CD4-positive, alpha-beta T cell treated with Interleukin-10 for 1 hour (primary cell): Measurements from ENCODE around the gene FGB.
"Not testable (repeated sequence)": the region's sequence is repeated elsewhere in the genome, so short reads cannot be mapped to it uniquely, and the experiment has no call there.

Experiments used
- DNase-seq: peaks from one replicate; pipeline ENCODE4 v3.0.0-alpha.2; 2020

FGB gene

DNA sequence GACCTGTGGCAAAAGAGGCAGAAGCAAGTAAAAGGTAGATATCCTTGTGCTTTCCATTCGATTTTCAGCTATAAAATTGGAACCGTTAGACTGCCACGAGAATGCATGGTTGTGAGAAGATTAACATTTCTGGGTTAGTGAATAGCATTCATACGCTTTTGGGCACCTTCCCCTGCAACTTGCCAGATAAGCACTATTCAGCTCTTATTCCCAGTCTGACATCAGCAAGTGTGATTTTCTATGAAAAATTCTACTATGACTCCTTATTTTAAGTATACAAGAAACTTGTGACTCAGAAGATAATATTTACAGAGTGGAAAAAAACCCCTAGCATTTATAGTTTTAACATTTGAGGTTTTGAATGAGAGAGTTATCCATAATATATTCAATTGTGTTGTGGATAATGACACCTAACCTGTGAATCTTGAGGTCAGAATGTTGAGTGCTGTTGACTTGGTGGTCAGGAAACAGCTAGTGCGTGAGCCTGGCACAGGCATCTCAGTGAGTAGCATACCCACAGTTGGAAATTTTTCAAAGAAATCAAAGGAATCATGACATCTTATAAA, 3.9 kb downstream of the FGB start:
- DNase-seq, result no peak

DNA sequence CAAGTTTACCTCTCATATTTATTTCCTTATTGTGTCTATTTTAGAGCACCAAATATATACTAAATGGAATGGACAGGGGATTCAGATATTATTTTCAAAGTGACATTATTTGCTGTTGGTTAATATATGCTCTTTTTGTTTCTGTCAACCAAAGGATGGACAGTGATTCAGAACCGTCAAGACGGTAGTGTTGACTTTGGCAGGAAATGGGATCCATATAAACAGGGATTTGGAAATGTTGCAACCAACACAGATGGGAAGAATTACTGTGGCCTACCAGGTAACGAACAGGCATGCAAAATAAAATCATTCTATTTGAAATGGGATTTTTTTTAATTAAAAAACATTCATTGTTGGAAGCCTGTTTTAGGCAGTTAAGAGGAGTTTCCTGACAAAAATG, 6.2 kb downstream of the FGB start:
- no peak for DNase-seq

DNA sequence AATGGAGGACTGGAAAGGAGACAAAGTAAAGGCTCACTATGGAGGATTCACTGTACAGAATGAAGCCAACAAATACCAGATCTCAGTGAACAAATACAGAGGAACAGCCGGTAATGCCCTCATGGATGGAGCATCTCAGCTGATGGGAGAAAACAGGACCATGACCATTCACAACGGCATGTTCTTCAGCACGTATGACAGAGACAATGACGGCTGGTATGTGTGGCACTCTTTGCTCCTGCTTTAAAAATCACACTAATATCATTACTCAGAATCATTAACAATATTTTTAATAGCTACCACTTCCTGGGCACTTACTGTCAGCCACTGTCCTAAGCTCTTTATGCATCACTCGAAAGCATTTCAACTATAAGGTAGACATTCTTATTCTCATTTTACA, 6.8 kb downstream of the FGB start:
- no peak for DNase-seq

DNA sequence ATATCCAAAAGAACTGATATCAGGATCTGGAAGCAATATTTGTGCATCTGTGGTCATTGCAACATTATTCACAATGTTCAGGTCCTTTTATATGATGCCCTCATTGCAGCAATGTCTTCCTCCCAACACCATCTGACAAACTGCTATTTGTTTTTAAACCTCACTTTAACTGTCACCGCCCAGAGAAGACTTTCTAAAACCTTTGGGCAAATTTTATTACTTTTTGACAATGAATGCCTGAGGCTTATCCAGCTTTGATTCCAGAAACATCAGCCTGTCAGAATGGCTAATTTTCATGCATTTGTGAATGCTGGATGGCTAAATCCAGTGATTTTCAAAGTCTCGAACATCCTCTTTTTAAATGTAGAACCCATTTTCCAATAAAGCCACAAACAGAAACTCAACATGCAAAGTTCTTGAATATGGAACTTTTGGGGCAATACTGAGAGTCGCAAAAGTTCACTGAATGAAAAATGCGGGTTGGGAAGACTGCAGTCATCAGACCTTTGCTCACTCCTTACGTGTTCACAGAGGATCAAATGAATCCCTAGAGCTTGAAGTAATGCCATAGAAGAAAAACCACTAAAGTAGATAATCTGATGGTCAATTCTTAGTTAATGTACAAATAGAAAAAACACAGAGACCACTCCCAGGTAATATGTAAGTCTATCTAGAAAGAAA, 10.5 kb downstream of the FGB start:
- no peak for DNase-seq

DNA sequence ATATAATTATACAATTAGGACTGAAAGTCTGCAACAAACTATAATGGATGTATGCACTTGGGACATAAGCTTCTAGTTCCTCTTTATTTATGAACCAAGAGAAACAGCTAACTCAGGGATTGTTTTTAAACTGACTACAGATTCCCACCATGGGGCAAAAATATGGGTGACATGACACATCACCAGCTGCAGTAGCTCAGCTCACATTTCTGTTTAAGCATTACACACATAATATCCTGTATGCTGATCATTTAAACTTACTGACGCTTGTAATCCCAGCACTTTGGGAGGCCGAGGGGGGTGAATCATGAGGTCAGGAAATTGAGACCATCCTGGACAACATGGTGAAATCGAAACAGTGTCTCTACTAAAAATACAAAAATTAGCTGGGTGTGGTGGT, 11.5 kb downstream of the FGB start:
- no peak for DNase-seq

DNA sequence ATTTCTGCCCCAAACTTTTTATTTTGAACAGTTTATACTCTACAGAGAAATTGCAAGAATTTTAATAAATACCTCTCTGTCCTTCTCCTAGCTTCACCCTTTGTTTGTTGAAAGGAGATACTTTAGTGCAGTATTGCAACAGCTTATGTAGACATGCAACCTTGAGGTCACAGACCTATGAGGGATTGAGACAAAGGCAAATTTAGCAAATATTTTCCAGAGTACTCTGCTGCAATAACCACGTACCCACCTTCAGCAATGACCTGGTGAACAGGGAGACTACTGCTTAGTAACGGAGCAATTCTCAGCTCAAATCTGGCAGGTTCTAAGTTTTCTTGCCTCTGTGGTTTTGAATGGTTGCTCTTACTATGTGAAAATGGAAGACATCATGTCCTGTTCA, 14.5 kb downstream of the FGB start:
- no peak for DNase-seq

DNA sequence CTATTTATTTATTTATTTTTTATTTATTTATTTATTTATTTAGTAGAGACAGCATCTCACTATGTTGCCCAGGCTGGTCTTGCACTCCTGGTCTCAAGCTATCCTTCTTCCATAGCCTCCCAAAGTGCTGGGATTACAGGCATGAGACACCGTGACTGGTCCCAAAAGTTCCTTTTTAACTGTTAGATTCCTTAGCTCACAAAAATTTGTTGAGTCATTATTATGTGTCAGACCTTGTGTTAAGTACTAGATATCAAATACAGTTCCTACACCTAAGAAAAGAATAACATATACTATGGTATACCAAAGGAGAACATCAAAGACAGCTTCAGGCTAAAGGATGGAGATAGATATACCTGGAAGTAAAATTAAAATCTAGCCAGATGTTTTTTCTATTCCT, 16.1 kb downstream of the FGB start:
- DNase-seq, result no peak

DNA sequence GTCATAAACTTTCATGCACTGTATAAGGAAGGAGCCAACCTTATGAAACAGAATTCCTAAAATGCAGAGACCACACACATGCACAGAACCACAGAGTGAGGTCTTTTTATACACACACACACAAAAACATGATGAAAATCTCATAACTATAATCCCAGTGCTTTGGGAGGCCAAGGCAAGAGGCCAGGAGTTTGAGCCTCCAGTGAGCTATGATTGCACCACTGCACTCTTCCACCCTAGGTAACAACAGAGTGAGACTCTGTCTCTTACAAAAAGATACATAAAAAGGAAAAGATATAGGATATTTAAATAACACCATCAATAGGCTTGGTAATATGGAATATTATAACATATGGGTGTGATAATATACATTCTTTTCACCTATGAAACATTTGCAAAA, 17.1 kb downstream of the FGB start:
- DNase-seq, result no peak

DNA sequence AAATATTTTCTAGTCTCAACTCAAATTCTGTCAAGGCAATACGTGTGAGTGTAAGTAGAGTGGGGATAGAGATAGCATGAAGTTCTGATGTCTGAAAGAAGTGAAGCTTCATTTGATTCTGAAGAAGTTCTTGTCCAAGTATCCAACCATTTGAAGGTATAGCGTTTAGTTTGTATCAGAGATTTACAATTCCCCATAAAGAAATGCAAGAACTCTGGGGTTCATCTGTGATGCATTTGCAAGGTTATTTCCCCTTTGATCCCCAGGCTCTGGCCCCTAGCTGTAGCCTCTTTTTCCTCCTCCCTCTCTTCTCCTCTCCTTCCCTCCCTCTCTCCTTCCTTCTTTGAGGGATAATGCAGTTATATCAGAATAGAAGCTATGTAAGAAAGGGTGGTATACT, 19.9 kb downstream of the FGB start:
- DNase-seq, result no peak

DNA sequence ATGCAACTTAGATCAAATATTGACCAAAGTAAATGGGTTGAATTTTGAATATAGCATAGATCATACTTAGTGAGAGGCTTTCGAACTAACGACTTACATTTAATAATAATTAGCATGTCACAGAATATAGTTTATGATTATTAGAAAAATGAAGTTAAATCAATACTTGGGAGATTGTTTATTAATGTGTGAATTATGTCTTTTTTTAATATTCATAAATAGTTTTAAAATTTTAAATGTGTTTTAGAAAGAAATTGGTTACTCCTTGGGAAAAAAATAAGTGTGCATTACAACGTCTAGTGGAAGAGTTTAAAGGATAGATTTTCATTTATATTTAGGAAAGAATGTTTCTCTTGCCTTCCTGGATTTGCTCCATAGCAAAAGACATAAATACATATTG, 20.4 kb downstream of the FGB start:
- no peak for DNase-seq

DNA sequence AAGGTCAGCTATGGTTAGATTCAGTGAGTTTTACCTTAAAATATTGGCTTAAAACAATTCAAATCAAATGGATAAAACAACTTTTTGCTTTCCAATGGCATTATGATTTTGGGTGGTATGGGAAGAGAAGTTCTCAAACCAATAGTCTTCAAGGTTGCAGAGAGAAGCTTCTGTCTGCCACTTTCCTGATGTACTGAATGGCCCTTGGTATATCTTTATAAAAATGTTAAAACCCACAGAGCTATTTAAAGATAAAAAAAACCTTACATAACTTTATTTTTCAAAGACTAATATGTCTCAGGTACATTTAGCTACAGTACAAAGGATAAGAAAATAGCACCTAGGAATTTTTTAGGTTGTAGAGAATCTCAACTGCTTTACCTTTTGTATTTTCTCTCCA, 20.9 kb downstream of the FGB start:
- DNase-seq, result no peak

DNA sequence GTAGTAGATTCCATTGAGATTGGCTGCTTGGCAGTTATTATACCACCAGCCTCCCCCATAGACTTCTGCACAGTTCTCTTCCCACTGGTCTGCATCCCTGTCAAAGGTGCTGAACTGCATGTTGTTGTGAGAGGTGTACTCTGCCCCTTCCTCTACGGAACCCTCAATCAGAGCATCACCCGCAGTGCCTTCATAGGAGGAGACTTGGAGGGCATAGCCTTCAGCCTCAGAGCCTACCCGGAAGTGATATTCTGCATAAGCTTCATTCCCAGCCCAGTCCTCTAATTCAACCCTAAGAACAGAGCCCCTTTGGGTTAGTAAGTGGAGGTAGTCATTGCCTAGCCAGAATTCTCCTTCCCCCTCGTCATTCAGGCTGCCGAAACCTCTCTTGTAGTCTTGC, 21.4 kb downstream of the FGB start:
- no peak for DNase-seq

DNA sequence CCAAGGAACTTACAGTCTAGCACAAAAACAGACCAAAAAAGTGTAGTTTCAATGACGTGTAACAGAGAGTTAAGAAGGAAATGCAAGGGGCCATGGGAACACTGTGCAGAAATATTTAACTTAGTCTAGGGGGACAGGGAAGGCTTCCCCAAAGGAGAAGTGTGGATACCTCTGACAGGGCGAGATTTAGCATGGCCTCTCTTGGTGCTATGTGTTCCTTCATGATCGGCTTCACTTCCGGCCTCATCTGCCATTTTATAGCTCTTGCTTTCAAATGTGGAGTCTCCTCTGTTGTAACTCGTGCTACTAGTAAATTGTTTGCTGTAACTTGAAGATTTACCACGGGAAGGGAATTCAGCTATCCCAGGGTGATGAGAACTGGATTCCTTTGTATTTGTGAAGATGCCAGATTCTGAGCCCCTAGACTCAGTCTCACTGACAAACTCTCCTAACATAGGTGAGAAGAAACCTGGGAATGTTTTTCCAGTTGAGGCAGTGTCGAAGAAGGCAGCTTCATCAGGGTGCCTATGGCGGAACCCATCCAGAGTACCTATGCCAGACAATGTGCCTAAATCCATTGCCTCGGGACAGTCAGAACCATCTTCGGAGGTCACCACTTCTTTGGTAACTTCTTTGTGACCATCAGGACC, 22.7 kb downstream of the FGB start:
- DNase-seq, result no peak

DNA sequence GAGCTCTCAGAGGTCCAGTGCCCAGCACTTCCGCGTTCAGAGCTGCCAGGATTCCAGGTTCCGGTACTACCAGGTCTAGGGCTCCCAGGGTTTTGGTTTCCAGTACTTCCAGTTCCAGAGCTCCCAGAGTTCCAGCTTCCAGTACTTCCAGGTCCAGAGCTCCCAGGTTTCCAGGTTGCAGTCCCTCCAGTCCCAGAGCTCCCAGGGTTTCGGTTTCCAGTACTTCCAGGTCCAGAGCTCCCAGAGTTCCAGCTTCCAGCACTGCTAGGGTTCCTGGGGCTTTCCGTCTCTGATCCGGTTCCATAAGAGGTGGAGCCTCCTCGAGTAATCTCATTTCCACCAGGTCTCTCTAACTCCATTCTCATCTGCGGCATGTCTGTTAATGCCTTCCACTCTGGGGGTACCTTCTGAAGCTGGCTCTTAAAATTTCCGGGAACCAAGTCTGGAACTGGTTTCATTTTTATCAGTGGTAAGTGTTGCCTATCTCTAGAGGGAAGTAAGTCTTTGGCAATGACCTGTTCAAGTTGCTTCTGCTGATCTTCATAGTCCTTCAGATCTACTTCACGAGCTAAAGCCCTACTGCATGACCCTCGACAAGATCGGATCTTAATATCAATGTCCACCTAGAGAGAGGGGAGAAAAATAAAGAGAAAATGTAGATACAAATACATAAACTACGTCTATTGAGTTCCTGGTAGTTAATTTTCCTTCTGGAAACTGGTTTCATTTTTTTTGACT, 23.7 kb downstream of the FGB start:
- DNase-seq, result no peak

DNA sequence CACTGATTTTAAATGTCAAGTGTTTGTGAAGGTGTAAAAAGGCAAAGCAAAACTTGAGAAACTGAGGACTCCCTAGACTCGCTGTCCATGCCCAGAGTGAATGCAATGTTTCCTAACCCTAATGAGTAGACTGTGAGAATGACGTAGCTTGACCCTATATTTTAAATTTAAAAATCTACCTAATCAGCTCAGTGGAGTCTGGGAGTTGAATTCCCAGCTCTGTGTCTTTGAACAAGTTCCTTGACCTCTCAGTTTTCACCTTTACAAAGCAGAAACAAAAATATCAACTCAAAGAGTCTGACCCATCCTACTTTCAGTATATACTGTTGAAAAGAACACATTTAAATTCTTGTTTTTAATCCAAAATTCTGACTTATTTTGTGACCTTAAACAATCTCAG, 25.4 kb downstream of the FGB start:
- no peak for DNase-seq

DNA sequence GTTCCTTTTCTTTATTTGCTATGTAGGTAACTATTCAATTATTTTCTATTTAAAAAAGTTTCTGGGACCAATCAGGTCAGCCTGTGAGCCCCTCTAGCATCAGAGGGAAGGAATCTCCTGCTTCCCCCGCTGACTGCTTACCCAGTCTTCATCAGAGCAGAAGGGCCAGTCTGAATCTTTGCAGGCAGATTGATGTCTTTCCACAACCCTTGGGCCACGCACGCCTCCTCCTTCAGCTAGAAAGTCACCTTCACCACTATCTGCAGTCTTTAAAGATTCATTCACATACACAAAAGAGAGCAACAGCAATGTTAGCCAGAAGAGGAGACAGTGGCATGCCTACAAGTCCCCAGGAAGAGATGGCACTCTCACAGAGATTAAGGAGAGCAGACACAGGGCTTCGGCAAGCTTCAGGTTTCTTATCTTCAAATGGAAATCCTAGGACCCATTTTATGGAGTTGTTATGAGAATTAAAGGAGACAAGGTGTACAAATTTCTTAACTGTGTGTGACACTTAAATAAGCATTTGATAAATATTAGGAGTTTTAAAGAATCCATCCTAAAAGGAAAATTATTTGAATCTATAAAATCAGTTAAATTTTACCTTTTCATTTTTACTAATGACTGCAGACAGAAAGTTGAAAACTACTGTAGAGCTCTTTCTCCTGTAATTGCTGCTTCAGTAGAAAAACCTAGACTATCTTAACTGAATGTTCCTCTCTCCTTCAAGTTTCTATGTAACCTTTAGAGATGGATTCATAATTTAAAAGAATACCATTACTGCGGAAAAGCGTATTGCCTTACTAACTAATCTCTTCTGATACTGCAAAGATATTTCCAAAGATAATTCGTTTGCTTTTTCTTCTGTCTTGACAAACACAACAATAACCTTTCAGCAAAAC, 26.7 kb downstream of the FGB start:
- no peak for DNase-seq

DNA sequence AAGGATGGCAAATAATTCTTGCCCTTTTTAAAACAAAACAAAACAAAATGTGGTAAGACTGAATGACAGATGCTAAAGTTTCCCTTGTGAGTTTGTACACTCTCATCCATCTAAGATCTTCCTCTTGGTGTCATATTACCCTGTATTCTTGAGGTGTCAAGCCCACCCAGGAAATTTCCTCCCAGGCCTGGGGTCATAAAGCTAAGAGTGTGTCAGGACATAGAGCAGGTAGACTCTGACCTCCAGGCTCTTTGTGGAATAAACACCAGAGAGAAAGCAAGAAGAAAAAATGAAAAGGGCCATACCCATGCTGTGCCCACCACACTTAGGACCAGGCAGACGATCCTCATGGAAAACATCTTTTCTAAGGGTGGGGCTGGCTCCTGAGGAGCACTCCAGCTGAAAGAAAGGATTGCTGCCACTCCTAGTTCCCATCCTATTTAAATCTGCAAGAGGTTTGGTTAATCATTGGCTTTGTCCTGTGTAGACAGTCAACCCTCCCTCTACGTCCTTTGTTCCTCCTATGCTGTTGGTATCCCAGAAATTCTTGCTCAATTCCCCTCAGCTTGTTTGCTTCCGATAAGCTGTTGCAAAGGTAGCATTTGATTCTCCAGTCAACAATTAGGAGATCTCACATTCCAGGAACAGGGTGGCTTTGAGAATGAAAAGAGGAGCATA, 27.7 kb downstream of the FGB start, which contains the start of gene FGA:
Gene FGA, minus strand, starts transcription at position 414 of the 678 bp plus-strand sequence. Its CDS starts 55 bp downstream, at position 359.
- DNase-seq, result no peak

DNA sequence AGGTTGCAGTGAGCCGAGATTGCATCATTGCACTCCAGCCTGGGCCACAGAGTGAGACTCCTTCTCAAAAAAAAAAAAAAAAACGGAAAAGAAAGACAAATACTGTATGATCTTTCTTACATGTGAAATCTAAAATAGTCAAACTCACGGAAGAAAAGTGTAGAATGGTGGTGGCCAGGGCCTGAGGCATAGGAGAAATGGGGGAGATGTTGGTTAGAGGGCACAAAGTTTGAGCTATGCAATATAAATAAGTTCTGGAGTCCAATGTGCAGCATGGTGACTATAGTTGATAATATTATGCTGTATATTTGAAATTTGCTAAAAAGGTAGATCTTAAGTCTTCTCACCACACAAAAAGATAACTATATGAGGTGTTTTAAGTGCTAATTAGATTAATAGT, 29.1 kb downstream of the FGB start:
- no peak for DNase-seq

DNA sequence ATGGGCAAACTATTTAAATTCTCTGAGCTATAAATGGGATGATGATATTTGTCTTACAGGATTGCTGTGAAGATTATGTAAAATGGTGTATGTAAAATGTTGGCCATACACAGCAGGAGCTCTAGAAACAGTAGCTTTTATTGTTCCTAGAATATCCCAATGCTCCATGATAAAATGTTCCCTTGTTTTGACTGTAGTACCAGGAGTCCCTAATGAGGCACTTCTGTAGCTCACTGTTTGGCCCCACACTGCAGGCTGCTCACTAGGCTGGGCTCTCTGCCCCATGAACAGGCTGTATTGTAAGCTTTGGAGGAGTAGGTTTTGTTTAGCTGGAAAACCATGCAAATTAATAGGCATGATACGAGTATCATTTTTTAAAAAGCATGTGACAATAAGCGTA, 31.1 kb downstream of the FGB start:
- DNase-seq, result no peak

DNA sequence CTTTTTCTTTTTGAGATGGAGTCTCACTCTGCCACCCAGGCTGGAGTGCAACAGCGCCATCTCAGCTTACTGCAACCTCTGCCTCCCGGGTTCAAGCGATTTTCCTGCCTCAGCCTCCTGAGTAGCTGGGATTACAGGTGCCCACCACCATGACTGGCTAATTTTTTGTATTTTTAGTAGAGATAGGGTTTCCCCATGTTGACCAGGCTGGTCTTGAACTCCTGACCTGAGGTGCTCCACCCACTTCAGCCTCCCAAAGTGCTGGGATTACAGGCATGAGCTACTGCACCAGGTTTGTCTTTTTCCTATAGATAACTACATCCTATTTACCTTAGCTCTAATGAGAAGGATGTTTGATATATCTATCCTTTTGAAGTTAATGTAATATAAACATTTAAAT, 31.5 kb downstream of the FGB start:
- not testable (repeated sequence) for DNase-seq

DNA sequence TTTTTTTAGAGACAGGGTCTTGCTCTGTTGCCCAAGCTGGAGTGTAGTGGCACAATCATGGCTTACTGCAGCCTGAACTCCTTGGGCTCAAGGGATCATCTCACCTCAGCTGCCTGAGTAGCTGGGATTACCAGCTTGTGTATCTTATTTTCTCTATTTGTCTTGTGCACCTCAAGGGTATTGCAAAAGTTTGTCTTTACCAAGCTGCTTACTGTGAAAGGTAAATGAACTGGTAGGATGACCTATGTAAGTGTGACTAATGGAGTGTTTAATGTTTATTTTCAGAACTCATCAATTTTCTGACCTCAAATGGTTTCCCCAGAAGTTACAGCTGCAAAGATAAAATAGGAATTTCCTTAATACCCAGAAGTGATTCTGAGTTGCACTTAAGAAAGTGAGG, 33.0 kb downstream of the FGB start:
- DNase-seq, result no peak

DNA sequence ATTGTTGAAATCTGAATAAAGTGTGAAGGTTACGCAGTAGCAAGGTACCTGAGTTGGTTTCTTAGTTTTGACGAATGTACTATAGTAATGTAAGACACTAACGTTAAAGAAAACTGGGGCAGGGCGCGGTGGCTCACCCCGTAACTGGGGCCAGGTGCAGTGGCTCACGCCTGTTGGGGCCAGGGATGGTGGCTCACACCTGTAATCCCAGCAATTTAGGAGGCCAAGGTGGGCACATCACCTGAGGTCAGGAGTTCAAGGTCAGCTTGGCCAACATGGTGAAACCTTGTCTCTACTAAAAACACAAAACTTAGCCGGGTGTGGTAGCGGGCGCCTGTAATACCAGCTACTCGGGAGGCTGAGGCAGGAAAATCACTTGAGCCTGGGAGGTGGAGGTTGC, 34.5 kb downstream of the FGB start:
- DNase-seq, result not testable (repeated sequence)
